Caco-2 (cell line): ENCODE data around the gene KRTAP12-1. TPM values are rescaled to one million over a fixed set of nuclear protein-coding genes. Genes with fewer than 3 reads are reported as not detected.
A peak's percentile ranks its signal among the peaks of the same experiment; 100 is the strongest.

ENCODE experiments used
- BruUV-seq: library from RNA; stranded (reverse); fragments of 400-500 nt; replicated peaks from 2 replicates; lab custom pipeline; 2021; lab: Mats Ljungman, UMichigan
- CTCF ChIA-PET: fragments of 300-600 bp; sonication (Branson Sonifier 250); formaldehyde crosslinking; loops from one replicate; lab custom pipeline; 2022; ENCODE audit warnings: antibody characterized with exemption; lab: Charles Lee
- POLR2A ChIA-PET: fragments of 300-600 bp; sonication (Branson Sonifier 250); formaldehyde crosslinking; loops from one replicate; lab custom pipeline; 2022; ENCODE audit warnings: antibody characterized with exemption; lab: Charles Lee
- DNase-seq, 2 experiments: peaks; one replicate each; pipeline versions ENCODE4 v3.0.0 to v3.0.0-alpha.2; 2020 to 2022
- H3K27me3 ChIP-seq: replicated peaks from 2 replicates; pipeline ENCODE4 v1.6.0; 2011; ENCODE audit warnings: low read length; ENCODE audit not compliant: control insufficient read depth, insufficient read depth
- H3K36me3 ChIP-seq: 2 replicates; pipeline ENCODE4 v1.5.1; 2011; ENCODE audit warnings: low read length; ENCODE audit not compliant: control insufficient read depth, insufficient read depth
- H3K4me1 ChIP-seq: fragments of 250-450 bp; sonication (Bioruptor Pico); 2 replicates; pipeline ENCODE4 v1.5.1; 2020; ENCODE audit warnings: mild to moderate bottlenecking
- H3K4me3 ChIP-seq: 2 replicates; pipeline ENCODE4 v1.5.1; 2011; ENCODE audit warnings: low read depth, mild to moderate bottlenecking, control low read depth, low read length
- H3K9me3 ChIP-seq: fragments of 250-450 bp; sonication (Bioruptor Pico); 2 replicates; pipeline ENCODE4 v1.5.1; 2020; ENCODE audit warnings: mild to moderate bottlenecking, moderate library complexity
- H3K27ac Mint-ChIP-seq: one replicate; pipeline ENCODE4 v1.8.0; 2022; ENCODE audit warnings: mixed read lengths; ENCODE audit not compliant: unreplicated experiment
- H3K27me3 Mint-ChIP-seq: one replicate; pipeline ENCODE4 v1.8.0; 2022; ENCODE audit warnings: mixed read lengths; ENCODE audit not compliant: insufficient read depth, unreplicated experiment
- H3K36me3 Mint-ChIP-seq: one replicate; pipeline ENCODE4 v1.8.0; 2022; ENCODE audit warnings: mild to moderate bottlenecking, mixed read lengths; ENCODE audit not compliant: insufficient read depth, unreplicated experiment
- H3K4me1 Mint-ChIP-seq: one replicate; pipeline ENCODE4 v1.8.0; 2022; ENCODE audit warnings: low read depth, mixed read lengths; ENCODE audit not compliant: unreplicated experiment
- H3K4me3 Mint-ChIP-seq: one replicate; pipeline ENCODE4 v1.8.0; 2022; ENCODE audit warnings: mild to moderate bottlenecking, moderate library complexity, mixed read lengths; ENCODE audit not compliant: unreplicated experiment
- H3K9me3 Mint-ChIP-seq: one replicate; pipeline ENCODE4 v1.8.0; 2022; ENCODE audit warnings: mixed read lengths; ENCODE audit not compliant: unreplicated experiment
- CTCF ChIP-seq, 2 experiments: fragments of 200-600 bp in 1 of 2; IDR thresholded peaks; 1 replicate in 1 of 2; 2 replicates in 1 of 2; pipeline versions ENCODE4 v1.5.1 to v1.8.0; 2011 to 2022; ENCODE audit warnings: antibody characterized with exemption in 1 of 2, control low read depth in 1 of 2, inconsistent platforms in 1 of 2, low read depth in 1 of 2, low read length in 1 of 2, mild to moderate bottlenecking in 1 of 2, moderate library complexity in 1 of 2; ENCODE audit not compliant: insufficient read depth in 1 of 2, severe bottlenecking in 1 of 2, unreplicated experiment in 1 of 2
- intact Hi-C: fragments of 100-400 bp; cut with micrococcal nuclease; formaldehyde crosslinking; loops from one replicate; pipeline ENCODE4 v1.10.0; 2022; ENCODE audit not compliant: unreplicated experiment
- total RNA-seq: library from RNA; stranded (reverse); gene quantifications from 2 replicates; pipeline ENCODE4 v1.2.3, GENCODE V29; 2022

The KRTAP12-1 gene
- total RNA-seq, 1 experiment from 2014 or later, result not detected

- peaks cover 17% of the 10 kb centered on the region for H3K27me3 Mint-ChIP-seq
- BruUV-seq, result no TSS peak
- no peak for TF ChIP-seq CTCF (IDR thresholded peaks at IDR 0.05; ENCODE audit: insufficient read depth in 1 of 2, low read depth in 1 of 2, low read length in 1 of 2, severe bottlenecking in 1 of 2, unreplicated experiment in 1 of 2)
- no peak for DNase-seq
- H3K36me3 ChIP-seq, result no peaks in the 10 kb centered on the region
- ChIA-PET CTCF (no interaction called here), POLR2A (no interaction called here)
- H3K36me3 Mint-ChIP-seq, result no peaks in the 10 kb centered on the region
- no peaks in the 10 kb centered on the region for H3K27me3 ChIP-seq
- no peaks in the 10 kb centered on the region for H3K9me3 ChIP-seq
- intact Hi-C loops, result no loop called here
- H3K4me1 Mint-ChIP-seq, result no peaks in the 10 kb centered on the region
- no peaks in the 10 kb centered on the region for H3K9me3 Mint-ChIP-seq
- no peaks in the 10 kb centered on the region for H3K4me1 ChIP-seq
- H3K27ac Mint-ChIP-seq, result no peak overlapping the region
- no peak overlapping the region for H3K4me3 ChIP-seq
- no peak overlapping the region for H3K4me3 Mint-ChIP-seq
These were observed 38.2 kb upstream of the KRTAP12-1 start for GRCh38 chr21:44720170-44720569.

- Mint-ChIP-seq H3K27ac (no peak overlapping the region), H3K9me3 (no peaks in the 10 kb centered on the region), H3K36me3 (no peaks in the 10 kb centered on the region), H3K4me1 (no peaks in the 10 kb centered on the region), H3K4me3 (no peak overlapping the region), H3K27me3 (peaks cover 17% of the 10 kb centered on the region)
- no peak for DNase-seq
- Histone ChIP-seq H3K4me3 (no peak overlapping the region), H3K9me3 (no peaks in the 10 kb centered on the region), H3K36me3 (no peaks in the 10 kb centered on the region), H3K27me3 (no peaks in the 10 kb centered on the region), H3K4me1 (no peaks in the 10 kb centered on the region)
- CTCF ChIA-PET, result interaction anchor here (1.0 kb wide), 1 partner anchor 208 kb away, joined by 3 read pairs; no protein-coding TSS in a partner anchor
- intact Hi-C loops, result no loop called here
- peak in 1 of 2 experiments; percentile 38 for TF ChIP-seq CTCF (IDR thresholded peaks at IDR 0.05; ENCODE audit: insufficient read depth in 1 of 2, low read depth in 1 of 2, low read length in 1 of 2, severe bottlenecking in 1 of 2, unreplicated experiment in 1 of 2)
- BruUV-seq, result no TSS peak
- POLR2A ChIA-PET, result no interaction called here
These were observed 36.6 kb upstream of the KRTAP12-1 start for GRCh38 chr21:44718571-44718970.

GRCh38 chr21:44718093-44718492 lies 36.1 kb upstream of the KRTAP12-1 start:
- Histone ChIP-seq H3K4me3 (no peak overlapping the region), H3K27me3 (no peaks in the 10 kb centered on the region), H3K9me3 (no peaks in the 10 kb centered on the region), H3K36me3 (no peaks in the 10 kb centered on the region), H3K4me1 (no peaks in the 10 kb centered on the region)
- ChIA-PET POLR2A (no interaction called here), CTCF (interaction anchor here (1.0 kb wide), 1 partner anchor 207 kb away, joined by 3 read pairs; no protein-coding TSS in a partner anchor)
- intact Hi-C loops, result no loop called here
- DNase-seq, result no peak
- TF ChIP-seq CTCF (IDR thresholded peaks at IDR 0.05; ENCODE audit: insufficient read depth in 1 of 2, low read depth in 1 of 2, low read length in 1 of 2, severe bottlenecking in 1 of 2, unreplicated experiment in 1 of 2), result no peak
- no peaks in the 10 kb centered on the region for H3K9me3 Mint-ChIP-seq
- H3K36me3 Mint-ChIP-seq, result no peaks in the 10 kb centered on the region
- peaks cover 17% of the 10 kb centered on the region for H3K27me3 Mint-ChIP-seq
- no TSS peak for BruUV-seq
- no peak overlapping the region for H3K27ac Mint-ChIP-seq
- no peaks in the 10 kb centered on the region for H3K4me1 Mint-ChIP-seq
- no peak overlapping the region for H3K4me3 Mint-ChIP-seq
